ENCODE measurements around the gene NCOA4. TPM values are rescaled to one million over a fixed set of nuclear protein-coding genes. Genes with fewer than 3 reads are reported as not detected.

NCOA4 gene
- total RNA-seq, 1 experiment from 2014 or later, result 69.4 TPM

- no peak for TF ChIP-seq EMX1 (CRISPR knock-in tag; IDR thresholded peaks at IDR 0.05)
- TF ChIP-seq SOX15 (CRISPR knock-in tag; IDR thresholded peaks at IDR 0.05), result no peak
- TF ChIP-seq USF2 (CRISPR knock-in tag; IDR thresholded peaks at IDR 0.05), result no peak
- no peak for TF ChIP-seq RELA (CRISPR knock-in tag; IDR thresholded peaks at IDR 0.05; ENCODE audit: borderline replicate concordance)
- TF ChIP-seq NR2C2 (CRISPR knock-in tag; IDR thresholded peaks at IDR 0.05), result no peak
- TF ChIP-seq ZNF232 (CRISPR knock-in tag; IDR thresholded peaks at IDR 0.05), result no peak
- TF ChIP-seq FOXP4 (CRISPR knock-in tag; IDR thresholded peaks at IDR 0.05), result no peak
- TF ChIP-seq CTCF (IDR thresholded peaks at IDR 0.05), result no peak
Observed at GRCh38 chr10:46052791-46053375, 22.5 kb upstream of the NCOA4 start (continued).

GRCh38 chr10:46052057-46052790 lies 21.8 kb upstream of the NCOA4 start:
- H3K27ac Mint-ChIP-seq, result 0 out of 2 replicates have a peak overlapping the region, but pooled peaks have one; percentile 15
- POLR2A ChIA-PET, result no interaction called here
- no peak for TF ChIP-seq IRF1 (CRISPR knock-in tag; IDR thresholded peaks at IDR 0.05)
- no peak for TF ChIP-seq SOX15 (CRISPR knock-in tag; IDR thresholded peaks at IDR 0.05)
- TF ChIP-seq ZNF281 (CRISPR knock-in tag; IDR thresholded peaks at IDR 0.05), result no peak
- TF ChIP-seq PREB (CRISPR knock-in tag; IDR thresholded peaks at IDR 0.05; ENCODE audit: borderline replicate concordance), result no peak
- no peak for TF ChIP-seq JUN (CRISPR knock-in tag; IDR thresholded peaks at IDR 0.05)
- TF ChIP-seq HMGXB4 (CRISPR knock-in tag; IDR thresholded peaks at IDR 0.05), result no peak
- TF ChIP-seq SMAD3 (CRISPR knock-in tag; IDR thresholded peaks at IDR 0.05; ENCODE audit: borderline replicate concordance), result no peak
- TF ChIP-seq ZBTB21 (CRISPR knock-in tag; IDR thresholded peaks at IDR 0.05; ENCODE audit: borderline replicate concordance), result no peak
- no peak for TF ChIP-seq MAX (CRISPR knock-in tag; IDR thresholded peaks at IDR 0.05)
- TF ChIP-seq ATF6 (CRISPR knock-in tag; IDR thresholded peaks at IDR 0.05), result no peak
- TF ChIP-seq ATF1 (CRISPR knock-in tag; IDR thresholded peaks at IDR 0.05), result no peak
- TF ChIP-seq USF2 (CRISPR knock-in tag; IDR thresholded peaks at IDR 0.05), result no peak
- no peak for TF ChIP-seq ESRRA (CRISPR knock-in tag; IDR thresholded peaks at IDR 0.05; ENCODE audit: borderline replicate concordance)

More at GRCh38 chr10:46052057-46052790, 21.8 kb upstream of the NCOA4 start:
- CTCF ChIA-PET, result interaction anchor here (0.7 kb wide), 1 partner anchor 16 kb away, joined by 4 read pairs; no protein-coding TSS in a partner anchor
- Mint-ChIP-seq H3K4me1 (peaks cover 40% of the 10 kb centered on the region), H3K9me3 (peaks cover 7% of the 10 kb centered on the region), H3K36me3 (no peaks in the 10 kb centered on the region), H3K27me3 (ENCODE audit: low read depth) (no peaks in the 10 kb centered on the region; the same call in 1 of the 2 replicates), H3K4me3 (no peak overlapping the region)
- ATAC-seq, result peak; percentile 22
- DNase-seq (ENCODE audit: low spot score), result no peak

Data from WTC11 (cell line).